Measurements from ENCODE around the gene ACSM3.
A peak's percentile ranks its signal among the peaks of the same experiment; 100 is the strongest.
"Not testable (repeated sequence)": the region's sequence is repeated elsewhere in the genome, so short reads cannot be mapped to it uniquely, and the experiment has no call there.

ACSM3 gene

GRCh38 chr16:20763461-20764232, at the start of gene ACSM3:
Gene ACSM3 (plus strand): TSS chr16:20764014. CDS start chr16:20770035, 6,021 bp downstream.
- Histone ChIP-seq H3K9ac (ENCODE audit: low read length) (peak within 1 kb of the TSS; percentile 41; the same call in 1 of the 2 replicates), H3K36me3 (replicated peaks; ENCODE audit: insufficient read depth, low read length) (no peaks in the 10 kb centered on the region), H3K27ac (ENCODE audit: low read length) (peak within 1 kb of the TSS; percentile 66), H3K9me2 (replicated peaks; ENCODE audit: insufficient read depth, low read length) (no peaks in the 10 kb centered on the region), H2AFZ (ENCODE audit: low read length) (peak within 1 kb of the TSS; percentile 87), H4K20me1 (ENCODE audit: insufficient read depth, low read length) (no peaks in the 10 kb centered on the region), H3K9me3 (replicated peaks; ENCODE audit: insufficient read depth, low read length) (no peaks in the 10 kb centered on the region), H3F3A (ENCODE audit: insufficient read depth, low read length) (peaks cover 5% of the 10 kb centered on the region; the same call in 1 of the 2 replicates), H3K4me1 (ENCODE audit: low read length) (peaks cover 6% of the 10 kb centered on the region), H3K79me2 (ENCODE audit: low read length) (no peaks in the 10 kb centered on the region), H3K27me3 (replicated peaks; ENCODE audit: insufficient read depth, low read length) (no peaks in the 10 kb centered on the region), H3K4me3 (ENCODE audit: low read length) (peak within 1 kb of the TSS; percentile 66), H3K4me2 (ENCODE audit: low read depth, low read length) (peak within 1 kb of the TSS; percentile 67)
- DNase-seq, result peak; percentile 93
- TF ChIP-seq EZH2 (optimal IDR thresholded peaks at IDR 0.05; ENCODE audit: low read depth, low read length) (no peak), CTCF (IDR thresholded peaks at IDR 0.05; ENCODE audit: low read length) (no peak), EZH2phosphoT487 (IDR thresholded peaks at IDR 0.05; ENCODE audit: low read length) (no peak)

- H3K36me3 ChIP-seq (replicated peaks; ENCODE audit: insufficient read depth, low read length); H3K27me3 ChIP-seq (replicated peaks; ENCODE audit: insufficient read depth, low read length); H2AFZ ChIP-seq (ENCODE audit: low read length); H3K9ac ChIP-seq (ENCODE audit: low read length); H3K4me3 ChIP-seq (ENCODE audit: low read length); H3F3A ChIP-seq (ENCODE audit: insufficient read depth, low read length); H4K20me1 ChIP-seq (ENCODE audit: insufficient read depth, low read length); H3K27ac ChIP-seq (ENCODE audit: low read length); H3K9me2 ChIP-seq (replicated peaks; ENCODE audit: insufficient read depth, low read length); H3K79me2 ChIP-seq (ENCODE audit: low read length); DNase-seq; H3K9me3 ChIP-seq (replicated peaks; ENCODE audit: insufficient read depth, low read length); H3K4me2 ChIP-seq (ENCODE audit: low read depth, low read length); H3K4me1 ChIP-seq (ENCODE audit: low read length): not testable (repeated sequence)
These were observed 46.1 kb upstream of the ACSM3 start for GRCh38 chr16:20717718-20718117.

- H2AFZ ChIP-seq (ENCODE audit: low read length), result no peak overlapping the region
- H3K9ac ChIP-seq (ENCODE audit: low read length), result no peak overlapping the region
- no peaks in the 10 kb centered on the region for H3K79me2 ChIP-seq (ENCODE audit: low read length)
- no peaks in the 10 kb centered on the region for H3K27me3 ChIP-seq (replicated peaks; ENCODE audit: insufficient read depth, low read length)
- no peak overlapping the region for H3K4me3 ChIP-seq (ENCODE audit: low read length)
- no peaks in the 10 kb centered on the region for H3K36me3 ChIP-seq (replicated peaks; ENCODE audit: insufficient read depth, low read length)
- no peaks in the 10 kb centered on the region for H3K9me3 ChIP-seq (replicated peaks; ENCODE audit: insufficient read depth, low read length)
- H3K27ac ChIP-seq (ENCODE audit: low read length), result no peak overlapping the region
- no peaks in the 10 kb centered on the region for H3K4me1 ChIP-seq (ENCODE audit: low read length)
- no peak for DNase-seq
- no peak overlapping the region for H3K4me2 ChIP-seq (ENCODE audit: low read depth, low read length)
- no peaks in the 10 kb centered on the region for H3F3A ChIP-seq (ENCODE audit: insufficient read depth, low read length)
- TF ChIP-seq EZH2phosphoT487 (IDR thresholded peaks at IDR 0.05; ENCODE audit: low read length) (no peak), EZH2 (optimal IDR thresholded peaks at IDR 0.05; ENCODE audit: low read depth, low read length) (no peak), CTCF (IDR thresholded peaks at IDR 0.05; ENCODE audit: low read length) (no peak)
- no peaks in the 10 kb centered on the region for H4K20me1 ChIP-seq (ENCODE audit: insufficient read depth, low read length)
- H3K9me2 ChIP-seq (replicated peaks; ENCODE audit: insufficient read depth, low read length), result no peaks in the 10 kb centered on the region
These were observed 43.6 kb upstream of the ACSM3 start for GRCh38 chr16:20720251-20720650.

- Histone ChIP-seq H3K9ac (ENCODE audit: low read length) (no peak overlapping the region), H3K9me2 (replicated peaks; ENCODE audit: insufficient read depth, low read length) (no peaks in the 10 kb centered on the region), H3K9me3 (replicated peaks; ENCODE audit: insufficient read depth, low read length) (no peaks in the 10 kb centered on the region), H3K4me3 (ENCODE audit: low read length) (no peak overlapping the region), H3K27ac (ENCODE audit: low read length) (no peak overlapping the region), H3K36me3 (replicated peaks; ENCODE audit: insufficient read depth, low read length) (no peaks in the 10 kb centered on the region), H3K4me1 (ENCODE audit: low read length) (no peaks in the 10 kb centered on the region), H2AFZ (ENCODE audit: low read length) (no peak overlapping the region), H3K4me2 (ENCODE audit: low read depth, low read length) (no peak overlapping the region), H4K20me1 (ENCODE audit: insufficient read depth, low read length) (no peaks in the 10 kb centered on the region), H3K79me2 (ENCODE audit: low read length) (no peaks in the 10 kb centered on the region), H3K27me3 (replicated peaks; ENCODE audit: insufficient read depth, low read length) (no peaks in the 10 kb centered on the region), H3F3A (ENCODE audit: insufficient read depth, low read length) (no peaks in the 10 kb centered on the region)
- no peak for TF ChIP-seq CTCF (IDR thresholded peaks at IDR 0.05; ENCODE audit: low read length)
- no peak for TF ChIP-seq EZH2 (optimal IDR thresholded peaks at IDR 0.05; ENCODE audit: low read depth, low read length)
- TF ChIP-seq EZH2phosphoT487 (IDR thresholded peaks at IDR 0.05; ENCODE audit: low read length), result no peak
- no peak for DNase-seq
These were observed 37.2 kb upstream of the ACSM3 start for GRCh38 chr16:20726661-20727060.
